ENCODE results near the gene EFNB3. TPM values are rescaled to one million over a fixed set of nuclear protein-coding genes. Genes with fewer than 3 reads are reported as not detected.
A peak's percentile ranks its signal among the peaks of the same experiment; 100 is the strongest.

Gene EFNB3
- total RNA-seq, 2 experiments from 2014 or later = not detected

- POLR2A ChIA-PET = interaction anchor here (0.9 to 1.2 kb wide), 4 partner anchors 17 to 78 kb away, joined by 3 to 4 read pairs (median 3); partner anchors contain the start of genes SAT2, TP53 and WRAP53
- H3K27me3 Mint-ChIP-seq = peaks cover 42% of the 10 kb centered on the region
- H3K36me3 Mint-ChIP-seq = peaks cover 10% of the 10 kb centered on the region
- ATAC-seq (ENCODE audit: low read depth) = peak; percentile 37
- peak overlapping the region; percentile 29 for H3K4me3 Mint-ChIP-seq
- no peak for DNase-seq
- peak overlapping the region; percentile 28 for H3K27ac Mint-ChIP-seq
- no peaks in the 10 kb centered on the region for H3K9me3 Mint-ChIP-seq
- peaks cover 15% of the 10 kb centered on the region for H3K4me1 Mint-ChIP-seq
Measured at GRCh38 chr17:7705269-7706255, 560 bp downstream of the EFNB3 start.

GRCh38 chr17:7706631-7707354 is 1.8 kb downstream of the EFNB3 start:
- Mint-ChIP-seq H3K36me3 (peaks cover 7% of the 10 kb centered on the region), H3K9me3 (no peaks in the 10 kb centered on the region), H3K27me3 (peaks cover 42% of the 10 kb centered on the region), H3K4me1 (peaks cover 22% of the 10 kb centered on the region), H3K4me3 (no peak overlapping the region), H3K27ac (no peak overlapping the region)
- POLR2A ChIA-PET = interaction anchor here (1.1 to 1.2 kb wide), 2 partner anchors 18 to 79 kb away, joined by 3 to 4 read pairs; partner anchors contain the start of genes SAT2 and WRAP53
- no peak for ATAC-seq (ENCODE audit: low read depth)
- DNase-seq = no peak

- POLR2A ChIA-PET = interaction anchor here (1.9 kb wide), 1 partner anchor 20 kb away, joined by 4 read pairs; the partner anchor contains the start of genes TP53 and WRAP53
- Mint-ChIP-seq H3K4me3 (no peak overlapping the region), H3K27ac (no peak overlapping the region), H3K9me3 (no peaks in the 10 kb centered on the region), H3K27me3 (peaks cover 44% of the 10 kb centered on the region), H3K4me1 (peaks cover 24% of the 10 kb centered on the region), H3K36me3 (peaks cover 2% of the 10 kb centered on the region)
- DNase-seq (no peak), ATAC-seq (ENCODE audit: low read depth) (no peak)
Measured at GRCh38 chr17:7707446-7707845, 2.4 kb downstream of the EFNB3 start.

GRCh38 chr17:7707858-7708750 is 3.1 kb downstream of the EFNB3 start:
- POLR2A ChIA-PET = interaction anchor here (1.9 kb wide), 1 partner anchor 21 kb away, joined by 4 read pairs; the partner anchor contains the start of genes TP53 and WRAP53

GRCh38 chr17:7709031-7709430 is 4.0 kb downstream of the EFNB3 start:
- Mint-ChIP-seq H3K4me3 (no peak overlapping the region), H3K36me3 (no peaks in the 10 kb centered on the region), H3K9me3 (no peaks in the 10 kb centered on the region), H3K27ac (no peak overlapping the region), H3K27me3 (peaks cover 48% of the 10 kb centered on the region), H3K4me1 (peaks cover 32% of the 10 kb centered on the region)
- no peak for ATAC-seq (ENCODE audit: low read depth)
- DNase-seq = no peak
- POLR2A ChIA-PET = interaction anchor here (1.9 kb wide), 1 partner anchor 21 kb away, joined by 4 read pairs; the partner anchor contains the start of genes TP53 and WRAP53

More at GRCh38 chr17:7707858-7708750, 3.1 kb downstream of the EFNB3 start:
- Mint-ChIP-seq H3K4me3 (no peak overlapping the region), H3K9me3 (no peaks in the 10 kb centered on the region), H3K27ac (no peak overlapping the region), H3K36me3 (no peaks in the 10 kb centered on the region), H3K27me3 (peaks cover 49% of the 10 kb centered on the region), H3K4me1 (peaks cover 26% of the 10 kb centered on the region)
- ATAC-seq (ENCODE audit: low read depth) (no peak), DNase-seq (no peak)

GRCh38 chr17:7710301-7710700 is 5.3 kb downstream of the EFNB3 start:
- Mint-ChIP-seq H3K36me3 (no peaks in the 10 kb centered on the region), H3K4me1 (peaks cover 28% of the 10 kb centered on the region), H3K9me3 (no peaks in the 10 kb centered on the region), H3K4me3 (no peak overlapping the region), H3K27ac (peak overlapping the region; percentile 38), H3K27me3 (peaks cover 49% of the 10 kb centered on the region)
- ATAC-seq (ENCODE audit: low read depth) (no peak), DNase-seq (no peak)
- POLR2A ChIA-PET = interaction anchor here (0.9 kb wide), 1 partner anchor 23 kb away, joined by 3 read pairs; the partner anchor contains the start of gene TP53

- Mint-ChIP-seq H3K9me3 (no peaks in the 10 kb centered on the region), H3K4me3 (no peak overlapping the region), H3K27me3 (peaks cover 50% of the 10 kb centered on the region), H3K36me3 (no peaks in the 10 kb centered on the region), H3K27ac (no peak overlapping the region), H3K4me1 (peaks cover 24% of the 10 kb centered on the region)
- no peak for DNase-seq
- POLR2A ChIA-PET = interaction anchor here (0.9 kb wide), 1 partner anchor 24 kb away, joined by 3 read pairs; the partner anchor contains the start of gene TP53
- no peak for ATAC-seq (ENCODE audit: low read depth)
Measured at GRCh38 chr17:7711051-7711755, 6.2 kb downstream of the EFNB3 start.

GRCh38 chr17:7712111-7712771 is 7.2 kb downstream of the EFNB3 start:
- POLR2A ChIA-PET = no interaction called here

GRCh38 chr17:7713782-7714181 is 8.8 kb downstream of the EFNB3 start:
- Mint-ChIP-seq H3K9me3 (no peaks in the 10 kb centered on the region), H3K4me1 (peaks cover 43% of the 10 kb centered on the region), H3K36me3 (no peaks in the 10 kb centered on the region), H3K4me3 (no peak overlapping the region), H3K27me3 (peaks cover 47% of the 10 kb centered on the region), H3K27ac (no peak overlapping the region)
- POLR2A ChIA-PET = interaction anchor here (1.2 kb wide), 1 partner anchor 27 kb away, joined by 3 read pairs; the partner anchor contains the start of gene TP53
- ATAC-seq (ENCODE audit: low read depth) = no peak
- DNase-seq = no peak

More at GRCh38 chr17:7712111-7712771, 7.2 kb downstream of the EFNB3 start:
- Mint-ChIP-seq H3K4me3 (no peak overlapping the region), H3K36me3 (no peaks in the 10 kb centered on the region), H3K4me1 (peaks cover 30% of the 10 kb centered on the region), H3K27ac (no peak overlapping the region), H3K27me3 (peaks cover 49% of the 10 kb centered on the region), H3K9me3 (no peaks in the 10 kb centered on the region)
- ATAC-seq (ENCODE audit: low read depth) (no peak), DNase-seq (no peak)

GRCh38 chr17:7714721-7715594 is 10.0 kb downstream of the EFNB3 start:
- H3K27ac Mint-ChIP-seq = no peak overlapping the region
- H3K36me3 Mint-ChIP-seq = no peaks in the 10 kb centered on the region
- no peaks in the 10 kb centered on the region for H3K9me3 Mint-ChIP-seq
- H3K4me1 Mint-ChIP-seq = peaks cover 46% of the 10 kb centered on the region
- H3K4me3 Mint-ChIP-seq = no peak overlapping the region
- ATAC-seq (ENCODE audit: low read depth) = no peak
- H3K27me3 Mint-ChIP-seq = peaks cover 53% of the 10 kb centered on the region
- POLR2A ChIA-PET = interaction anchor here (1.2 to 3.8 kb wide), 2 partner anchors 28 kb away, joined by 3 to 28 read pairs; partner anchors contain the start of genes TP53 and WRAP53
- DNase-seq = no peak
